Measurements from ENCODE around the gene CHKB. TPM values are rescaled to one million over a fixed set of nuclear protein-coding genes. Genes with fewer than 3 reads are reported as not detected.

The CHKB gene
- total and polyA plus RNA-seq, 10 of the 15 experiments (the other 5 are each of a cell fraction or from before 2014, with no cell fraction given) = 10.0 to 93.9 (median 57.0) TPM

GRCh38 chr22:50571264-50572175 lies 11.1 kb downstream of the CHKB start:
- Histone ChIP-seq H3K79me2 (ENCODE audit: control insufficient read depth, insufficient read depth, low read length) (no peaks in the 10 kb centered on the region), H3K9ac (ENCODE audit: control insufficient read depth, insufficient read depth, low read length) (no peak overlapping the region), H3K27ac (ENCODE audit: control insufficient read depth, insufficient read depth) (no peak overlapping the region), H3K4me3 (no peak overlapping the region), H3K36me3 (ENCODE audit: control insufficient read depth in 2 of 2, insufficient read depth in 2 of 2, low read length in 1 of 2) (peaks cover 14 to 20% of the 10 kb centered on the region in 2 experiments; a peak in 3 of 4 replicates), H3K4me2 (ENCODE audit: control insufficient read depth, insufficient read depth) (no peak overlapping the region), H3K27me3 (replicated peaks in 1 of 2; ENCODE audit: control insufficient read depth in 2 of 2, insufficient read depth in 2 of 2, low read length in 1 of 2) (no peaks in the 10 kb centered on the region), H4K20me1 (ENCODE audit: control insufficient read depth, insufficient read depth) (no peaks in the 10 kb centered on the region), H2AFZ (ENCODE audit: control insufficient read depth, low read depth, low read length) (no peak overlapping the region), H3K4me1 (ENCODE audit: control insufficient read depth, insufficient read depth, low read length) (peaks cover 7% of the 10 kb centered on the region), H3K9me3 (replicated peaks; ENCODE audit: control insufficient read depth, insufficient read depth, low read length) (no peaks in the 10 kb centered on the region)
- ChIA-PET CTCF (interaction anchor here (0.9 to 2.1 kb wide), 3 partner anchors 8 to 50 kb away, joined by 3 to 12 read pairs (median 4); partner anchors contain the start of genes SCO2 and SYCE3), SMC1A (ENCODE audit: uncharacterized antibody, unreplicated experiment) (interaction anchor here (0.7 kb wide), 1 partner anchor 128 kb away, joined by 3 read pairs; no protein-coding TSS in a partner anchor), POLR2A (no interaction called here), RAD21 (ENCODE audit: unreplicated experiment) (interaction anchor here (0.8 kb wide), 1 partner anchor 42 kb away, joined by 3 read pairs; no protein-coding TSS in a partner anchor)
- BruUV-seq (replicated peaks) = no TSS peak
- DNase-seq (ENCODE audit: low read depth, low spot score) (no peak), FAIRE-seq (no peak), ATAC-seq (no peak)
- 81% methylated on average over 26 of the region's 26 CpGs for WGBS (ENCODE audit: insufficient coverage, insufficient replicate concordance, low lambda C conversion rate, missing lambda C conversion rate)
- in situ Hi-C loops (cut with MboI) (no loop called here), intact Hi-C loops (cut with micrococcal nuclease; ENCODE audit: unreplicated experiment) (no loop called here)
- TF ChIP-seq RB1 (IDR thresholded peaks at IDR 0.05; ENCODE audit: borderline replicate concordance) (no peak), ZBTB33 (IDR thresholded peaks at IDR 0.05) (no peak), TBL1XR1 (IDR thresholded peaks at IDR 0.05; ENCODE audit: low read depth, low read length) (no peak), ZNF274 (IDR thresholded peaks at IDR 0.05; ENCODE audit: insufficient read depth, insufficient read length) (no peak), HDGF (IDR thresholded peaks at IDR 0.05) (no peak), MTA2 (IDR thresholded peaks at IDR 0.05; ENCODE audit: low read depth) (no peak), MYB (IDR thresholded peaks at IDR 0.05; ENCODE audit: borderline replicate concordance, low read depth, low read length) (no peak), E4F1 (IDR thresholded peaks at IDR 0.05; ENCODE audit: borderline replicate concordance, partially characterized antibody) (no peak), RELB (IDR thresholded peaks at IDR 0.05; ENCODE audit: low read depth) (no peak), ZBTB4 (CRISPR knock-in tag; IDR thresholded peaks at IDR 0.05) (no peak), TCF3 (IDR thresholded peaks at IDR 0.05; ENCODE audit: borderline replicate concordance, insufficient read depth, low read depth, low read length) (no peak), FOXM1 (IDR thresholded peaks at IDR 0.05; ENCODE audit: low read depth, low read length) (no peak), CHD4 (IDR thresholded peaks at IDR 0.05) (no peak), ZNF622 (IDR thresholded peaks at IDR 0.05) (no peak)

All from GM12878 (cell line).